H1 (cell line): ENCODE results near the gene TCF21. TPM values are rescaled to one million over a fixed set of nuclear protein-coding genes. Genes with fewer than 3 reads are reported as not detected.

Experiments
- CTCF ChIA-PET: fragments of 300-600 bp; sonication (Branson Sonifier 250); formaldehyde crosslinking; loops from one replicate; lab custom pipeline; 2021; ENCODE audit not compliant: partially characterized antibody; lab: Charles Lee
- POLR2A ChIA-PET: fragments of 300-600 bp; sonication (Branson Sonifier 250); formaldehyde crosslinking; loops from one replicate; lab custom pipeline; 2021; ENCODE audit warnings: inconsistent platforms; ENCODE audit not compliant: partially characterized antibody; lab: Charles Lee
- DNase-seq, 2 experiments: peaks; one replicate each; pipeline versions ENCODE4 v3.0.0 to v3.0.0-alpha.2; 2010 to 2022; ENCODE audit warnings: low spot score in 2 of 2, low read depth in 1 of 2, mixed read lengths in 1 of 2
- FAIRE-seq: peaks from 2 replicates; lab custom pipeline; 2011; peaks lifted over from hg19 to GRCh38; lab: Jason Lieb, UNC
- H2AFZ ChIP-seq: 2 replicates; pipeline ENCODE4 v1.8.1; 2012; ENCODE audit warnings: low read length, inconsistent platforms
- H2AK5ac ChIP-seq: 2 replicates; pipeline ENCODE4 v1.6.1; 2013; ENCODE audit warnings: low read depth, low read length
- H2BK120ac ChIP-seq: replicated peaks from 2 replicates; pipeline ENCODE3; 2013; ENCODE audit warnings: low read depth, low read length, inconsistent platforms
- H2BK12ac ChIP-seq: 2 replicates; pipeline ENCODE4 v1.6.1; 2013; ENCODE audit warnings: low read depth, low read length
- H2BK15ac ChIP-seq: 2 replicates; pipeline ENCODE4 v1.6.1; 2013; ENCODE audit warnings: low read length
- H2BK20ac ChIP-seq: 2 replicates; pipeline ENCODE4 v1.6.1; 2013; ENCODE audit warnings: low read length
- H2BK5ac ChIP-seq: 2 replicates; pipeline ENCODE4 v1.6.1; 2013; ENCODE audit warnings: low read depth, low read length
- H3K14ac ChIP-seq: 2 replicates; pipeline ENCODE4 v1.6.1; 2013; ENCODE audit warnings: inconsistent platforms; ENCODE audit not compliant: insufficient read length
- H3K18ac ChIP-seq: 2 replicates; pipeline ENCODE4 v1.6.1; 2013; ENCODE audit warnings: low read length; ENCODE audit errors: extremely low read depth
- H3K23ac ChIP-seq: 2 replicates; pipeline ENCODE4 v1.6.1; 2013; ENCODE audit warnings: inconsistent platforms; ENCODE audit not compliant: insufficient read length
- H3K23me2 ChIP-seq: 2 replicates; pipeline ENCODE4 v1.6.1; 2013; ENCODE audit warnings: low read depth, low read length
- H3K27ac ChIP-seq: 2 replicates; pipeline ENCODE4 v1.6.1; 2011; ENCODE audit warnings: low read depth, low read length, inconsistent platforms
- H3K27me3 ChIP-seq, 4 experiments: replicated peaks in 1 of 4; 1 replicate in 1 of 4; 2 replicates in 3 of 4; pipeline versions ENCODE4 v1.6.1 to v1.8.1; 2011 to 2013; ENCODE audit warnings: low read length in 3 of 4, mild to moderate bottlenecking in 3 of 4, inconsistent platforms in 2 of 4, mixed read lengths in 2 of 4, moderate library complexity in 1 of 4; ENCODE audit not compliant: control insufficient read depth in 3 of 4, insufficient read depth in 3 of 4; ENCODE audit errors: extremely low read depth in 1 of 4
- H3K36me3 ChIP-seq, 4 experiments: 2 replicates each; pipeline versions ENCODE4 v1.6.1 to v1.8.1; 2011 to 2013; ENCODE audit warnings: mild to moderate bottlenecking in 4 of 4, low read length in 3 of 4, moderate library complexity in 2 of 4, control low read depth in 1 of 4, inconsistent platforms in 1 of 4; ENCODE audit not compliant: insufficient read depth in 4 of 4, control insufficient read depth in 2 of 4
- H3K4ac ChIP-seq: replicated peaks from 2 replicates; pipeline ENCODE3; 2013; ENCODE audit warnings: low read length, low read depth, mixed read lengths, inconsistent platforms; ENCODE audit not compliant: insufficient read length
- H3K4me1 ChIP-seq, 4 experiments: replicated peaks in 1 of 4; 1 replicate in 1 of 4; 2 replicates in 3 of 4; pipeline versions ENCODE4 v1.6.1 to v1.8.1; 2011 to 2013; ENCODE audit warnings: low read length in 3 of 4, inconsistent platforms in 2 of 4, mixed read lengths in 1 of 4; ENCODE audit not compliant: insufficient read depth in 4 of 4, control insufficient read depth in 3 of 4
- H3K4me2 ChIP-seq, 2 experiments: 2 replicates each; pipeline versions ENCODE4 v1.6.1 to v1.8.1; 2011 to 2013; ENCODE audit warnings: low read depth in 2 of 2, low read length in 2 of 2, control low read depth in 1 of 2, inconsistent platforms in 1 of 2, mild to moderate bottlenecking in 1 of 2; ENCODE audit not compliant: insufficient read depth in 1 of 2
- H3K4me3 ChIP-seq, 4 experiments: fragments of 200-600, 300-600 bp in 1 of 4; sonication (generic), shearing (Covaris generic), sonication (Bioruptor Twin) in 1 of 4; 2 replicates each; pipeline versions ENCODE4 v1.5.1 to v1.8.1; 2011 to 2016; ENCODE audit warnings: low read length in 4 of 4, low read depth in 3 of 4, control low read depth in 2 of 4, inconsistent platforms in 2 of 4, mild to moderate bottlenecking in 2 of 4, mixed read lengths in 1 of 4, moderate library complexity in 1 of 4; ENCODE audit not compliant: insufficient read depth in 2 of 4; ENCODE audit errors: extremely low read depth in 1 of 4
- H3K56ac ChIP-seq: replicated peaks from 2 replicates; pipeline ENCODE3; 2013; ENCODE audit warnings: low read depth, mild to moderate bottlenecking, mixed read lengths, low read length, inconsistent platforms; ENCODE audit not compliant: insufficient read length
- H3K79me1 ChIP-seq: 2 replicates; pipeline ENCODE4 v1.6.1; 2013; ENCODE audit warnings: low read depth, low read length, control low read depth
- H3K79me2 ChIP-seq, 2 experiments: 2 replicates each; pipeline versions ENCODE4 v1.6.1 to v1.8.1; 2012 to 2013; ENCODE audit warnings: low read length in 2 of 2, mild to moderate bottlenecking in 2 of 2, inconsistent platforms in 1 of 2; ENCODE audit not compliant: insufficient read depth in 2 of 2, control insufficient read depth in 1 of 2
- H3K9ac ChIP-seq, 4 experiments: replicated peaks in 1 of 4; 1 replicate in 1 of 4; 2 replicates in 3 of 4; pipeline versions ENCODE4 v1.6.1 to v1.8.1; 2011 to 2013; ENCODE audit warnings: low read depth in 3 of 4, low read length in 3 of 4, control low read depth in 2 of 4, mild to moderate bottlenecking in 2 of 4, moderate library complexity in 2 of 4, inconsistent platforms in 1 of 4; ENCODE audit errors: extremely low read depth in 1 of 4
- H3K9me3 ChIP-seq, 2 experiments: 2 replicates each; pipeline versions ENCODE4 v1.6.1 to v1.8.1; 2012 to 2013; ENCODE audit warnings: mild to moderate bottlenecking in 2 of 2, moderate library complexity in 2 of 2, control low read depth in 1 of 2, inconsistent platforms in 1 of 2, low read depth in 1 of 2, low read length in 1 of 2, mixed read lengths in 1 of 2; ENCODE audit not compliant: insufficient read depth in 2 of 2
- H4K20me1 ChIP-seq, 2 experiments: replicated peaks in 1 of 2; 2 replicates each; pipeline versions ENCODE3 to v1.8.1; 2011 to 2013; ENCODE audit warnings: inconsistent platforms in 2 of 2, low read length in 2 of 2, mild to moderate bottlenecking in 1 of 2; ENCODE audit not compliant: insufficient read depth in 2 of 2, control insufficient read depth in 1 of 2
- H4K5ac ChIP-seq: 2 replicates; pipeline ENCODE4 v1.6.1; 2013; ENCODE audit warnings: low read length, low read depth, mixed read lengths, inconsistent platforms; ENCODE audit not compliant: insufficient read length
- H4K8ac ChIP-seq: 2 replicates; pipeline ENCODE4 v1.8.0; 2013; ENCODE audit warnings: mild to moderate bottlenecking, moderate library complexity, low read length, inconsistent platforms; ENCODE audit not compliant: insufficient read depth; ENCODE audit errors: extremely low read depth
- H4K91ac ChIP-seq: replicated peaks from 2 replicates; pipeline ENCODE3; 2013; ENCODE audit warnings: low read length, mixed read lengths, inconsistent platforms; ENCODE audit not compliant: insufficient read length
- BACH1 ChIP-seq: IDR thresholded peaks from 2 replicates; pipeline ENCODE4 v1.6.1; 2012; ENCODE audit warnings: low read length, improper control_type of control experiment
- JUND ChIP-seq: IDR thresholded peaks from 2 replicates; pipeline ENCODE4 v1.6.1; 2011; ENCODE audit warnings: mild to moderate bottlenecking, improper control_type of control experiment, low read length
- RNF2 ChIP-seq: fragments of 200-900, 300-1000 bp; sonication (generic); IDR thresholded peaks from 2 replicates; pipeline ENCODE4 v1.7.1; 2016; ENCODE audit warnings: borderline replicate concordance, low read depth, mild to moderate bottlenecking, antibody characterized with exemption, low read length; ENCODE audit not compliant: poor library complexity, severe bottlenecking; ENCODE audit errors: missing control alignments
- WGBS, 2 experiments: shearing (Covaris generic) in 1 of 2; methylation state at CpG; one replicate each; pipeline versions ENCODE4 v1.1.6 to v1.1.7; 2013 to 2015; ENCODE audit warnings: low lambda C conversion rate in 2 of 2, mixed read lengths in 2 of 2, inconsistent platforms in 1 of 2, low coverage in 1 of 2, missing lambda C conversion rate in 1 of 2; ENCODE audit not compliant: insufficient replicate concordance in 2 of 2, insufficient coverage in 1 of 2, insufficient read length in 1 of 2; ENCODE audit errors: extremely low coverage in 1 of 2, missing lambda C conversion rate in 1 of 2; 5-methylcytosine and 5-hydroxymethylcytosine counted together
- polyA plus RNA-seq, 7 experiments: library from polyadenylated mRNA; depleted of rRNA in 3 of 7; stranded (reverse) in 5 of 7; unstranded in 2 of 7; fragments of >200 nt in 5 of 7; fragments of 200-250 nt in 2 of 7; gene quantifications; 1 replicate in 5 of 7; 2 replicates in 1 of 7; 4 replicates in 1 of 7; pipeline versions ENCODE4 v1.2.1 to v1.2.3, GENCODE V29; 2011 to 2013; ENCODE audit warnings: missing spikeins in 2 of 7, mixed read lengths in 2 of 7
- total RNA-seq: library from RNA; stranded (reverse); fragmentation: NEBNext Ultra II Directional; extraction: Animal tissue kit (Norgen Biotek cat#: 25700); gene quantifications from 2 replicates; pipeline ENCODE4 v1.2.1, GENCODE V29; 2021
- TF ChIP-seq, protein P1 (sequence below): IDR thresholded peaks from 2 replicates; pipeline ENCODE4 v1.6.1; 2011; ENCODE audit warnings: low read depth, mild to moderate bottlenecking, low read length; ENCODE audit not compliant: insufficient read depth

TCF21 gene
- total and polyA plus RNA-seq, 2 of the 8 experiments (the other 6 are each of a cell fraction or from before 2014, with no cell fraction given): 0.05 to 0.09 TPM

- Histone ChIP-seq H4K5ac (no peak overlapping the region), H4K91ac (no peak overlapping the region), H2BK15ac (no peak overlapping the region), H4K20me1 (no peaks in the 10 kb centered on the region), H4K8ac (no peak overlapping the region), H3K56ac (no peak overlapping the region), H3K79me1 (no peaks in the 10 kb centered on the region), H3K4me1 (peaks cover 0 to 7% (median 5%) of the 10 kb centered on the region in 4 experiments; a peak in 6 of 7 replicates), H3K18ac (no peak overlapping the region), H3K4me3 (no peak overlapping the region), H3K27ac (no peak overlapping the region), H2BK120ac (no peak overlapping the region), H3K23ac (no peak overlapping the region), H3K4me2 (no peak overlapping the region), H3K27me3 (no peaks in the 10 kb centered on the region), H3K9ac (no peak overlapping the region), H3K4ac (no peak overlapping the region), H2BK20ac (no peak overlapping the region), H3K36me3 (no peaks in the 10 kb centered on the region), H3K14ac (no peak overlapping the region), H3K9me3 (no peaks in the 10 kb centered on the region), H2BK5ac (no peak overlapping the region), H3K79me2 (no peaks in the 10 kb centered on the region), H2AFZ (no peak overlapping the region), H3K23me2 (no peaks in the 10 kb centered on the region), H2BK12ac (no peak overlapping the region), H2AK5ac (no peak overlapping the region)
- no peak for TF ChIP-seq RNF2
- no peak for TF ChIP-seq JUND
- TF ChIP-seq BACH1: no peak
- TF ChIP-seq, protein P1, sequence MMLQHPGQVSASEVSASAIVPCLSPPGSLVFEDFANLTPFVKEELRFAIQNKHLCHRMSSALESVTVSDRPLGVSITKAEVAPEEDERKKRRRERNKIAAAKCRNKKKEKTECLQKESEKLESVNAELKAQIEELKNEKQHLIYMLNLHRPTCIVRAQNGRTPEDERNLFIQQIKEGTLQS: no peak
- WGBS, 2 experiments: 87% methylated on average over 5 of the region's 5 CpGs; no CpG with 5 or more reads in 1 of the 2 experiments
- no peak for DNase-seq
- POLR2A ChIA-PET: no interaction called here
- no peak for FAIRE-seq
- CTCF ChIA-PET: interaction anchor here (1.6 to 8.5 kb wide), 3 partner anchors 55 to 178 kb away, joined by 3 to 63 read pairs (median 23); no protein-coding TSS in a partner anchor
These were observed 30.4 kb downstream of the TCF21 start for GRCh38 chr6:133919362-133919761.
